Vagina (tissue), 2 donors: Measurements from ENCODE around the gene RALGAPA2.

Experiments used
- CTCF ChIP-seq, 3 experiments: fragments of 450-650 bp in 2 of 3; fragments of 200-600 bp in 1 of 3; sonication (generic) in 1 of 3; IDR thresholded peaks; one replicate each; pipeline ENCODE4 v1.5.1; 2017 to 2019; ENCODE audit warnings: antibody characterized with exemption in 3 of 3, mild to moderate bottlenecking in 2 of 3, moderate library complexity in 2 of 3
- POLR2A ChIP-seq, 2 donors: fragments of 450-650 bp; IDR thresholded peaks; one replicate each; pipeline ENCODE4 v1.6.1; 2017; ENCODE audit warnings: antibody characterized with exemption in 2 of 2, mild to moderate bottlenecking in 2 of 2, moderate library complexity in 2 of 2

- TF ChIP-seq CTCF (IDR thresholded peaks at IDR 0.05) (no peak), POLR2A (IDR thresholded peaks at IDR 0.05) (no peak)
Measured at GRCh38 chr20:20343932-20344331, 368.5 kb downstream of the RALGAPA2 start.
